ENCODE data around the gene BRINP1. TPM values are rescaled to one million over a fixed set of nuclear protein-coding genes. Genes with fewer than 3 reads are reported as not detected.

Gene BRINP1
- total and polyA plus RNA-seq, 2 experiments from 2014 or later: 0.64 to 1.3 TPM

GRCh38 chr9:119252671-119253299, 116.5 kb downstream of the BRINP1 start:
- Histone ChIP-seq H3K9me2 (replicated peaks; ENCODE audit: insufficient read depth) (no peaks in the 10 kb centered on the region), H3K4me1 (ENCODE audit: insufficient read depth) (no peaks in the 10 kb centered on the region), H3K27ac (no peak overlapping the region), H3K9me3 (ENCODE audit: low read depth) (no peaks in the 10 kb centered on the region), H4K20me1 (ENCODE audit: insufficient read depth, poor library complexity, severe bottlenecking) (no peaks in the 10 kb centered on the region), H3K79me2 (no peaks in the 10 kb centered on the region), H3K36me3 (replicated peaks; ENCODE audit: insufficient read depth, low read depth) (no peaks in the 10 kb centered on the region), H2AFZ (no peak overlapping the region), H3K4me2 (no peak overlapping the region), H3K27me3 (no peaks in the 10 kb centered on the region), H3K4me3 (no peak overlapping the region)
- TF ChIP-seq EZH2phosphoT487 (IDR thresholded peaks at IDR 0.05; ENCODE audit: low read depth, severe bottlenecking, unreplicated experiment) (no peak), CTCF (IDR thresholded peaks at IDR 0.05; ENCODE audit: poor library complexity) (no peak), EZH2 (IDR thresholded peaks at IDR 0.05; ENCODE audit: borderline replicate concordance) (no peak)
- DNase-seq (ENCODE audit: low spot score): peak; percentile 6
- WGBS (ENCODE audit: low lambda C conversion rate, missing lambda C conversion rate): 92% methylated on average over 5 of the region's 5 CpGs

GRCh38 chr9:119251936-119252335, 117.3 kb downstream of the BRINP1 start:
- WGBS (ENCODE audit: low lambda C conversion rate, missing lambda C conversion rate): 85% methylated on average over 5 of the region's 5 CpGs
- H3K79me2 ChIP-seq: no peaks in the 10 kb centered on the region
- no peak overlapping the region for H2AFZ ChIP-seq
- DNase-seq (ENCODE audit: low spot score): no peak
- H3K27me3 ChIP-seq: no peaks in the 10 kb centered on the region
- no peak overlapping the region for H3K4me3 ChIP-seq
- H3K9me3 ChIP-seq (ENCODE audit: low read depth): no peaks in the 10 kb centered on the region
- TF ChIP-seq EZH2 (IDR thresholded peaks at IDR 0.05; ENCODE audit: borderline replicate concordance) (no peak), EZH2phosphoT487 (IDR thresholded peaks at IDR 0.05; ENCODE audit: low read depth, severe bottlenecking, unreplicated experiment) (no peak), CTCF (IDR thresholded peaks at IDR 0.05; ENCODE audit: poor library complexity) (no peak)
- no peaks in the 10 kb centered on the region for H3K36me3 ChIP-seq (replicated peaks; ENCODE audit: insufficient read depth, low read depth)
- no peaks in the 10 kb centered on the region for H3K9me2 ChIP-seq (replicated peaks; ENCODE audit: insufficient read depth)
- no peak overlapping the region for H3K27ac ChIP-seq
- H3K4me1 ChIP-seq (ENCODE audit: insufficient read depth): no peaks in the 10 kb centered on the region
- H3K4me2 ChIP-seq: no peak overlapping the region
- no peaks in the 10 kb centered on the region for H4K20me1 ChIP-seq (ENCODE audit: insufficient read depth, poor library complexity, severe bottlenecking)

GRCh38 chr9:119250730-119251129, 118.5 kb downstream of the BRINP1 start:
- H4K20me1 ChIP-seq (ENCODE audit: insufficient read depth, poor library complexity, severe bottlenecking): no peaks in the 10 kb centered on the region
- H3K79me2 ChIP-seq: no peaks in the 10 kb centered on the region
- no peak overlapping the region for H3K4me2 ChIP-seq
- H3K27ac ChIP-seq: no peak overlapping the region
- no peak overlapping the region for H2AFZ ChIP-seq
- DNase-seq (ENCODE audit: low spot score): no peak
- H3K36me3 ChIP-seq (replicated peaks; ENCODE audit: insufficient read depth, low read depth): no peaks in the 10 kb centered on the region
- H3K9me3 ChIP-seq (ENCODE audit: low read depth): no peaks in the 10 kb centered on the region
- TF ChIP-seq CTCF (IDR thresholded peaks at IDR 0.05; ENCODE audit: poor library complexity) (no peak), EZH2phosphoT487 (IDR thresholded peaks at IDR 0.05; ENCODE audit: low read depth, severe bottlenecking, unreplicated experiment) (no peak), EZH2 (IDR thresholded peaks at IDR 0.05; ENCODE audit: borderline replicate concordance) (no peak)
- no peaks in the 10 kb centered on the region for H3K9me2 ChIP-seq (replicated peaks; ENCODE audit: insufficient read depth)
- no peaks in the 10 kb centered on the region for H3K4me1 ChIP-seq (ENCODE audit: insufficient read depth)
- no peak overlapping the region for H3K4me3 ChIP-seq
- no peaks in the 10 kb centered on the region for H3K27me3 ChIP-seq
- WGBS (ENCODE audit: low lambda C conversion rate, missing lambda C conversion rate): 88% methylated on average over 4 of the region's 4 CpGs
